Esophagus squamous epithelium (tissue), 4 donors: Measurements from ENCODE around the gene DRG2.

Experiments used
- POLR2A ChIP-seq, 4 donors: fragments of 450-650 bp; IDR thresholded peaks; one replicate each; pipeline ENCODE4 v1.6.1; 2017; ENCODE audit warnings: antibody characterized with exemption in 4 of 4, mild to moderate bottlenecking in 4 of 4, moderate library complexity in 3 of 4
- TF ChIP-seq, protein P1 (sequence below), 6 experiments: fragments of 450-650 bp in 4 of 6; fragments of 200-600 bp in 2 of 6; sonication (generic) in 2 of 6; IDR thresholded peaks; one replicate each; pipeline ENCODE4 v1.5.1; 2016 to 2019; ENCODE audit warnings: antibody characterized with exemption in 6 of 6, mild to moderate bottlenecking in 4 of 6, moderate library complexity in 4 of 6

DNA sequence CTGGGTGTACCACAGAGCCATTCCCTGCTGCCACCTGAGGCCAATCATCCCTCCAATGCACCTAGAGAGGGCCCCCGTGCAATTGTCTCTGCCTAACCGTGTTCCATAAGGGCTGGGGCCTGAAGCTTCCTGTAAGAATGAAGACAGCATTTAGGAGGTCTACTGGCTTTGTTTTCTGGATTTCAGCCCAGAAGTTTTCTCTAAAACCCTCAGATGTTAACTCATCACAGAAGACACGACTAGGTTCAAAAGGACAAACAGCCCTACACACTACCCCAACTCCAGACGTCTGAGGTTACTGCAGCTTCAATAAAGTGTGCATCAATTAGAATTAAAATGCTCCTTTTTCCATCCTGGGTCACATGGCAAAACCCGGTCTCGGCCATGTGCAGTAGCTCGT, 10.8 kb upstream of the DRG2 start:
- TF ChIP-seq, protein P1, sequence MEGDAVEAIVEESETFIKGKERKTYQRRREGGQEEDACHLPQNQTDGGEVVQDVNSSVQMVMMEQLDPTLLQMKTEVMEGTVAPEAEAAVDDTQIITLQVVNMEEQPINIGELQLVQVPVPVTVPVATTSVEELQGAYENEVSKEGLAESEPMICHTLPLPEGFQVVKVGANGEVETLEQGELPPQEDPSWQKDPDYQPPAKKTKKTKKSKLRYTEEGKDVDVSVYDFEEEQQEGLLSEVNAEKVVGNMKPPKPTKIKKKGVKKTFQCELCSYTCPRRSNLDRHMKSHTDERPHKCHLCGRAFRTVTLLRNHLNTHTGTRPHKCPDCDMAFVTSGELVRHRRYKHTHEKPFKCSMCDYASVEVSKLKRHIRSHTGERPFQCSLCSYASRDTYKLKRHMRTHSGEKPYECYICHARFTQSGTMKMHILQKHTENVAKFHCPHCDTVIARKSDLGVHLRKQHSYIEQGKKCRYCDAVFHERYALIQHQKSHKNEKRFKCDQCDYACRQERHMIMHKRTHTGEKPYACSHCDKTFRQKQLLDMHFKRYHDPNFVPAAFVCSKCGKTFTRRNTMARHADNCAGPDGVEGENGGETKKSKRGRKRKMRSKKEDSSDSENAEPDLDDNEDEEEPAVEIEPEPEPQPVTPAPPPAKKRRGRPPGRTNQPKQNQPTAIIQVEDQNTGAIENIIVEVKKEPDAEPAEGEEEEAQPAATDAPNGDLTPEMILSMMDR (IDR thresholded peaks at IDR 0.05), result no peak
- no peak for TF ChIP-seq POLR2A (IDR thresholded peaks at IDR 0.05)
